Measurements from ENCODE around the gene ABCG2.
"Not testable (repeated sequence)": the region's sequence is repeated elsewhere in the genome, so short reads cannot be mapped to it uniquely, and the experiment has no call there.

ABCG2 gene

GRCh38 chr4:88163336-88163735 is 4.9 kb upstream of the ABCG2 start:
- DNase-seq, result no peak

DNA sequence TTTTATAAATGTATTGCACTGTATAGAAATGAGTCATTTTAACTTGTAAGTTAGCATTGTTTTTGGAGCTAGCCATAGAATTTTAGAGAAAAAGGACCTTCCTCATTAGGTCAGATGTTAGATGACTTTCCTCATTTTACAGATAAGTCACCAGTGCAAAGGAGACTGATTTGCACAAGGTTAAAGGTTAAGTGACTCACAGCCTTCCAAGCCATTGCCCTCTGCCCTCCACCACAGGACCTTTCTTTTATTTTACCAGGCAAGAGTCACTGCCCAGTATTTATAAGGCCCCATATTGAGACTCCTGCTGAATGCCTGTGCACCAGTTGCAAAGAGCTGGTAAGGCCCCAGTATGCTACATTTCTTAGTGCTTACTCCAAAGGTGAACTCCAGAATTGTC is 4.2 kb upstream of the ABCG2 start:
- no peak for DNase-seq

- no peak for DNase-seq
Measured at GRCh38 chr4:88159229-88159725, 838 bp upstream of the ABCG2 start.

- DNase-seq, result no peak
Measured at GRCh38 chr4:88158038-88158488, 376 bp downstream of the ABCG2 start.

DNA sequence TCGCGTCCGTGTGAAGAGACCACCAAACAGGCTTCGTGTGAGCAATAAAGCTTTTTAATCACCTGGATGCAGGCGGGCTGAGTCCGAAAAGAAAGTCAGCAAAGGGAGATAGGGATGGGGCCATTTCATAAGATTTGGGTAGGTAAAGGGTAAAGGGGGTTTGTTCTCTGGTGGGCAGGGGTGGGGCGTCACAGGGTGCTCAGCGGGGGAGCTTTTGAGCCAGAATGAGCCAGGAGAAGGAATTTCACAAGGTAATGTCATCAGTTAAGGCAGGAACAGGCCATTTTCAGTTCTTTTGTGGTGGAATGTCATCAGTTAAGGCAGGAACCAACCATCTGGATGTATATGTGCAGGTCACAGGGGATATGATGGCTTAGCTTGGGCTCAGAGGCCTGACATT is 6.1 kb downstream of the ABCG2 start:
- DNase-seq, result not testable (repeated sequence)

DNA sequence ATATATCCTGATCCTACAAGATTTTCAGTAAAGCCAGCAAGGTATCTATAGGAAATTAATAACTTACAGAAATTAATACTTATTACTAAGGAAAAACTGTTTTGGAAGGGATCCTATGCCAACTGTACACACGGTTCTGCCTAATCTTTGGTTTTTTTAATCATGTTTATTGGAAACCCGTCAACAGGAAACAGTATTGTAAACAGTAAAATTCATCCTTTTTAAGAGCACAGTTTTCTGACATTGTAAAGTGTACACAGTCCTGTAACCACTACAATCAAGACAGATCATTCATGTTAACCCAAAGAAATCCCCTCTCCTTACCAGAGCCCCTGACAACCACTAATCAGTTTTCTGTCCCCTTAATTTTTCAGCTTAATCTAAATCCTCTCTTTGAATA is 9.9 kb downstream of the ABCG2 start:
- no peak for DNase-seq

- DNase-seq, result no peak
Measured at GRCh38 chr4:88147799-88148217, 10.6 kb downstream of the ABCG2 start.

- no peak for DNase-seq
Measured at GRCh38 chr4:88146891-88147290, 11.5 kb downstream of the ABCG2 start.

DNA sequence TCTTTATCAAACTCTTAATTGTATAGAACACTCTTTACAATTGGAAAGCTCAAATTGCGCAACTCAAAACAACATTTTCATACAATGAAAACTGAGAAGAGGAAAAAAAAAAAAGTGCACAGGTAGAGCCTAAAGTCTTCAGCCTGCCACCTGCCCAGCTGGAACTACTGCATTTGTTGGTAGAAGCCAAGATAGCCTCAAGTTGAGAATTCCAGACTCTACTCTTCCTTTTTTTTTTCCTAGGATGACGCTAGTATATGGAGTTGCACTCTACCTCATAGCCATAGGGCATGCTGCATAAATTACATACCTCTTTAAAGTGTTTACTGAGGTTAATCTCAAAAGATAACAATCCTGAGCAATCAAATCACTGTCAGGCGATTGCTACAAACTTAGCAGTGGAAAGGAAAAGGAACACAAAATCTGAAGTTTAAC is 13.6 kb downstream of the ABCG2 start:
- DNase-seq, result no peak

DNA sequence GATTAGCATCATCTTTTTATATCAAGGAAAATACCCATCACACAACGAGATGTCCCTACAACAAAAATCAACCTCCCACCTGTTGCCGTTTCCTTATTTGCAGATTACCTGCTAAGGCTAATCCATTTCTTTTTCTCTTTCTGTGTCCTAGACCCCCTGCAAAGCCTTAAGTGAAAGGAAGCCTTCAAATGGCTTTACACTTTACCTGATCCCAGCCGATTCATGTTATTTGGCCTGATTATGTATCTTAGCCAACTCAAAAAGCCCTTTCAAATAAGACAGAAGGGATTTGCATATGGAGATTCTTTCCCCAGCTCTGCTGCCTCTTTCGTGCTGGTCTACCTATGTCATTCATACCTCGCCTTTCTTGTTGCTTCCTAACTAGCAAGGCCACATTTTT is 14.4 kb downstream of the ABCG2 start:
- DNase-seq, result no peak

DNA sequence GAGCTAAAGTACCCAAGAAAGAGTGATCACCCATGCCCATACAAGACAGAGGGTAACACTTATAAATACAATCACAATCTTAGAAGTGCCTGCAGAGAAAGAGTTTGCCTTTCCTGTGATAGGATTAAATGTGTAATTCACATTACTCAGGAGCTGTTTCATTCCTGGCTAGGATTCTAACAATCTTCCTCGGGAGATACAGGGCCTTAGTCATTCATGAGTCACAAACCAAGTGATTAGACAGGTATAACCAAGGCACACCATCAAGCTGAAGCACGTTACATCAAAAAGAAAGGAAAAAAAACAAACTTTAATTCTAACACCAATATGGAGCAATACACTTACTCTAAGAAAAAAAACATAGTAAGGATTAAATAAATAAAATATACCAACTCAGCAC is 14.9 kb downstream of the ABCG2 start:
- no peak for DNase-seq

DNA sequence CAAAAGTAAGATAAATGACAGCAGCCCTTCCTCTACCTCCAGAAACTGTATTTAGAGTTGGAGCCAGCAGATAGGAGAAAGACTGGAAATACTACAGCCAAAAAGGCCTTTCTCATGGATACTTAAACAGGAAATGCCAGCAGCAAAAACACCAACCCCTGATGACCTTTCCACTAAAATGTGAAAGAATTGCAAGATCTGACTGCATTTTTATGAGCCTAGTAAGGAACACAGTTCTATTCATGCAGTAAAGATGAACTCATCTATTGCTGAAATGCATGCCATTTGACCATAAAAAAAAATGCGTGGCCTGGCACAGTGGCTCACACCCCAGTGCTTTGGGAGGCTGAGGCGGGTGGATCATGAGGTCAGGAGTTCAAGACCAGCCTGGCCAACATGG is 19.9 kb downstream of the ABCG2 start:
- no peak for DNase-seq

- no peak for DNase-seq
Measured at GRCh38 chr4:88137112-88137511, 21.3 kb downstream of the ABCG2 start.

GRCh38 chr4:88136249-88136648 is 22.2 kb downstream of the ABCG2 start:
- DNase-seq, result no peak

DNA sequence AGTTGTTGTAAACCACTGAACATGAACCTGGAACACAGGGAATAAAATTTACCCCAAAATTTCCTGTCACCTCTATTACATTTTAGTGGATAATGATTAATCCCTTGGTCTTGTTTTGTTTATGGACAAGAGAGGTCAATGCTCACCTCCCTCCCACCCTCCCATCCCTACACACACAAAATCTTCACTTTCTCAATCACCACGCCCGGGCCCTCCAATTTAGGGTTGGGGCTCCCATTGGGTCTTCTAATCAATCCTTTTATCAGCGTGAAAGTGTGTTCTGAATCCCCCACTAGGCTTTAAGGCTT is 23.1 kb downstream of the ABCG2 start:
- no peak for DNase-seq

DNA sequence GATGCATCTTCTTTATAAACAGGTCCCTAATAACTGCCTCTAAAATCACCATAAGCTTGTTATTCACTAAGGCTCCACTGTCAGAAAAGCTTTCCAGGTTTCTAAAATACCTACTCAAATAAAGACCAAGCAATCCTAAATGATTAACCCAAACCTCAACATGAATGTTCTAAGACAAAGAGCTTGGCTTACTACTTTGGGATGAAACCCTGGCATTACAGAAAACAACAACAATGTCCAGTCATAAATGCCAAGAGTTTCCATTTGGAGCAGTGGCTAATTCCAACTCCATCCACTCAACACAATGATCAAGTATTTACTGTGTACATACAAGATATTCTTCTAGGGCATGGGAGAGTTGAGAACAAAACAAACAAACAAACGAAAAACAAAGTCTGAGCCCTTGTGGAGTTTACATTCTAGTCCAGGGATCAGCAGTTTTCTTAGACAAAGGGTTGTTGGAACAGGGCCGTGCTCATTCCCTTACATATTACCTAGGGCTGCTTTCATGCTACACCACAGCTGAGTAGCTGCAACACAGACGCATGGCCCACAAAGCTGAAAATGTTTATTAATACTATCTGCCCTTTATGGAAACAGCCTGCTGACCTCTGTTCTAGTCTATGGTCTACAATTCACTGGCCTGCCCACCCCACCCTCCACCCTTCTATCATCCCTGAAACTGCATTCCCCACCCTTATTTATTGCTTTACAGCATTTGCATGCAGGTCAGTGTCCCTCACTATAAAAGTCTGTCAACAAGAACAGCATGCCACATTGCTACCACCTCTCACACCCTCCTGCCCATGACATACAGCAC is 23.7 kb downstream of the ABCG2 start:
- no peak for DNase-seq

DNA sequence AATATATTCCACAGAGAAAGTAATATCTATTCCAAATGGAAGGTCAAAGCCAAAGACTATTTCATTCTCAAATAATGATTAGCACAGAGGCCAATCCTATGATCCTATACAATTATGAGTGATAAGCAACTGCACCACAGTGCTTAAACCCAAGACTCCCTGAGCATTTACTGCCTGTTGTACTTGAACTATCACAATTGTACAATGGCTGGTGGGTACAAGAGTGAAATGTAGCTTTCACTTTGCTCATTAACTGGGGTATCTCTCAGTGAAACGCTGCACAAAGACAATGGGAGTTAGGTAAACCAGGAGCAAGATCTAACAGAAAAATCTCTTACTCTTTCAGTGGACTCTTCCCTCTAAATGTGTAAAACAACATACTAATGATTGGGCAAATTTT is 24.3 kb downstream of the ABCG2 start:
- no peak for DNase-seq

DNA sequence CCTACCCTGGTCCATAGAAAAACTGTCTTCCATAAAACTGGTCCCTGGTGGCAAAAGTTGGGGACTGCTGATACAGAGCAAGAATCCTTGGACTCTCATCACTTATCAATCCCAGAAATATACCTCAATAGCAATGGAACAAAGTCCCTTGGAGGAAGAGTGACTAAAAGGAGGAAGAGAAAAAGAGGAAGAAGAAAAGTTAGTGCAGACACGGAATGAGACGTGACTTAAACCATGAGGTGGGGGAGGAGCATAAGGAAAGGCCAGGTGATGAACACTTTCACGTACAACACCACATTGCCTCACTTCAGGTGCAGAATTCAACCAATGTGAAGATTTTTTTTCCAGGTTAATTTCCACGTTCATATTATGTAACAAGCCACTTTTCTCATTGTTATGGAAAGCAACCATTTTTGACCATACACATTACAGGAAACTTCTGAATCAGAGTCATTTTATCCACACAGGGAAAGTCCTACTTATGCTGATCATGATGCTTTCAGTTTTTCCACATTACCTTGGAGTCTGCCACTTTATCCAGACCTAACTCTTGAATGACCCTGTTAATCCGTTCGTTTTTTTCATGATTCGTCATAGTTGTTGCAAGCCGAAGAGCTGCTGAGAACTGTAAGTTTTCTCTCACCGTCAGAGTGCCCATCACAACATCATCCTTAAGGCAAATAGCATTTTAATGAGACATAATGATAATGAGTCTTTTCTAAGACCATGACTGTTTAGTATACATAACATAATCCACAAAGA is 27.7 kb downstream of the ABCG2 start:
- DNase-seq, result no peak

- no peak for DNase-seq
Measured at GRCh38 chr4:88130003-88130402, 28.4 kb downstream of the ABCG2 start.

DNA sequence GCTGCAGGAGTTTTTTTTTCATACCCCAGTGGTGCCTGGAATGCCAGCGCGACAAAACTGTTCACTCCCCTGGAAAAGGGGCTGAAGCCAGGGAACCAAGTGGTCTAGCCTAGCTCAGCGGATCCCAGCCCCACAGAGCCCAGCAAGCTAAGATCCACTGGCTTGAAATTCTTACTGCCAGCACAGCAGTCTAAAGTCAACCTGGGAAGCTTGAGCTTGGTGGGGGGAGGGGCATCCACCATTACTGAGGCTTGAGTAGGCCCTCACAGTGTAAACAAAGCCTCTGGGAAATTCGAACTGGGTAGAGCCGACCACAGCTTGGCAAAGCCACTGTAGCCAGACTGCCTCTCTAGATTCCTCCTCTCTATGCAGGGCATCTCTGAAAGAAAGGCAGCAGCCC is 36.2 kb downstream of the ABCG2 start:
- DNase-seq, result not testable (repeated sequence)

GRCh38 chr4:88119943-88120342 is 38.5 kb downstream of the ABCG2 start:
- no peak for DNase-seq

- no peak for DNase-seq
Measured at GRCh38 chr4:88115587-88115986, 42.9 kb downstream of the ABCG2 start.

DNA sequence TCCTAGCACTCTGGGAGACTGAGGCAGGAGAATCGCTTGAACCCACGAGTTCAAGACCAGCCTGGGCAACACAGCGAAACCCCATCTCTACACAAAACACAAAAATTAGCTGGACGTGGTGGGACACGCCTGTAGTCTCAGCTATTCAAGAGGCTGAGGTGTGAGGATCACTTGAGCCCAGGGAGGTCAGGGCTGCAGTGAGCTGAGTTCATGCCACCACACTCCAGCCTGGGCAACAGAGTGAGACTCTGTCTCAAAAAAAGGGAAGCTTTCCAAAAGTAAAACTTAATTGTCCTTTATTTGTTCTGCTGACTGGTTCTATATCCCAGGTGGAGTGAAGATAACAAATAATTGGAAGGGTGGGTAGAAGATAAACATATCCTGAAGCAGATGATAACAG is 45.6 kb downstream of the ABCG2 start:
- DNase-seq, result no peak

DNA sequence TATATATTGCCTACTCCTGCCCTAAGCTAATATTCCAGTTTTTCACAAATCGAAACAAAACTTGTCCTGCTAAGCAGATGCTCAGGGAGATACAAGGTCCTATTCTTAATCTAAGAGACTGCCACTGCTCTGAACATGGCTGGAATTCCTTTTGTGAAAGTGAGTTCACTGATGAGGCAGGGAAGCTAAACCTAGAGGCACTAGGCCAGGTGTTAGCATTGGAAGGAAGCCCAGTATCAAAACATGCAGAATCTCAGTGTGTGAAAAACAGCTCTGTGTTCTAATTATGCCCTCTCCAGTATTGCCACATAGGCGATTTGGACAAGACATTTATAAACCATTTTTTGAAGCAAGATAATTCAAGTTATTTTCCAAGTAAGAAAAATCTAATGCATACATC is 47.6 kb downstream of the ABCG2 start:
- DNase-seq, result no peak
